ENCODE measurements around the gene DHRS13.

DHRS13 gene, protein sequence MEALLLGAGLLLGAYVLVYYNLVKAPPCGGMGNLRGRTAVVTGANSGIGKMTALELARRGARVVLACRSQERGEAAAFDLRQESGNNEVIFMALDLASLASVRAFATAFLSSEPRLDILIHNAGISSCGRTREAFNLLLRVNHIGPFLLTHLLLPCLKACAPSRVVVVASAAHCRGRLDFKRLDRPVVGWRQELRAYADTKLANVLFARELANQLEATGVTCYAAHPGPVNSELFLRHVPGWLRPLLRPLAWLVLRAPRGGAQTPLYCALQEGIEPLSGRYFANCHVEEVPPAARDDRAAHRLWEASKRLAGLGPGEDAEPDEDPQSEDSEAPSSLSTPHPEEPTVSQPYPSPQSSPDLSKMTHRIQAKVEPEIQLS

DNA sequence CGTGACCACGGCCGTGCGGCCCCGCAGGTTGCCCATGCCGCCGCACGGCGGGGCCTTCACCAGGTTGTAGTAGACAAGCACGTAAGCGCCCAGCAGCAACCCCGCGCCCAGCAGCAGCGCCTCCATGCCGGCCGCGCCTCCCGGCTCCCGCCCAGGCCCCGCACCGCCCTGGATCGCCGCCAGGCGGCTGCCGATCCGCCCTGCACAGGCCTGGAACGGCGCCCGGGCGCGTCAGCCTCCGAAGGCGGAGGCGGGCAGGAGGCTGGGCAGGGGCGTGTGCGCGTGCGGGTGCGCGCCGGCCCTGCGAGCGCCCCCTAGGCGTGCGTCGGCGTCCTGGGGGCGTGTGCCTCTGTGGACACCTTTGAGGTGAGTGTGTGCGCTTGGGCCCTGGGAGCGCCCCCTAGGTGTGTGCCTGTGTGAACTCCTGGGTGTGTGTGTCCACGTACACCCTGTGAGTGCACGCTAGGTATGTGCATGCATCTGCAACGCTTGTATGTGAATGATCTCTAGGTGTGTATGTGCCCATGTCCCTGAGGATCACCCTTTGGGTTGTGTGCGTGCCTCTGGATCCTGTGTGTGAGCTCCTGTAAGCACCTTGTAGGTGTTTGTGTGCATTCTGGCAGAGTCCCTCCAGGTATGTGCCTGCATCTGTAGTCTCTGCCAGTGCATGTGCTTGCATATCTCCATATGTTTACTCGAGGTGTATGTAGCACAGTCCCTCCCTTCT, at the start of gene DHRS13:
Gene DHRS13 (minus strand): TSS at position 261 of the 727 bp plus-strand sequence. CDS start 135 bp downstream, at position 126.
- H3K27ac ChIP-seq: peak within 1 kb of the TSS; percentile 95
- TF ChIP-seq, protein P1, sequence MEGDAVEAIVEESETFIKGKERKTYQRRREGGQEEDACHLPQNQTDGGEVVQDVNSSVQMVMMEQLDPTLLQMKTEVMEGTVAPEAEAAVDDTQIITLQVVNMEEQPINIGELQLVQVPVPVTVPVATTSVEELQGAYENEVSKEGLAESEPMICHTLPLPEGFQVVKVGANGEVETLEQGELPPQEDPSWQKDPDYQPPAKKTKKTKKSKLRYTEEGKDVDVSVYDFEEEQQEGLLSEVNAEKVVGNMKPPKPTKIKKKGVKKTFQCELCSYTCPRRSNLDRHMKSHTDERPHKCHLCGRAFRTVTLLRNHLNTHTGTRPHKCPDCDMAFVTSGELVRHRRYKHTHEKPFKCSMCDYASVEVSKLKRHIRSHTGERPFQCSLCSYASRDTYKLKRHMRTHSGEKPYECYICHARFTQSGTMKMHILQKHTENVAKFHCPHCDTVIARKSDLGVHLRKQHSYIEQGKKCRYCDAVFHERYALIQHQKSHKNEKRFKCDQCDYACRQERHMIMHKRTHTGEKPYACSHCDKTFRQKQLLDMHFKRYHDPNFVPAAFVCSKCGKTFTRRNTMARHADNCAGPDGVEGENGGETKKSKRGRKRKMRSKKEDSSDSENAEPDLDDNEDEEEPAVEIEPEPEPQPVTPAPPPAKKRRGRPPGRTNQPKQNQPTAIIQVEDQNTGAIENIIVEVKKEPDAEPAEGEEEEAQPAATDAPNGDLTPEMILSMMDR (conservative IDR thresholded peaks at IDR 0.05): peak; percentile 100
- TF ChIP-seq ZFX (IDR thresholded peaks at IDR 0.05): peak; percentile 85

DNA sequence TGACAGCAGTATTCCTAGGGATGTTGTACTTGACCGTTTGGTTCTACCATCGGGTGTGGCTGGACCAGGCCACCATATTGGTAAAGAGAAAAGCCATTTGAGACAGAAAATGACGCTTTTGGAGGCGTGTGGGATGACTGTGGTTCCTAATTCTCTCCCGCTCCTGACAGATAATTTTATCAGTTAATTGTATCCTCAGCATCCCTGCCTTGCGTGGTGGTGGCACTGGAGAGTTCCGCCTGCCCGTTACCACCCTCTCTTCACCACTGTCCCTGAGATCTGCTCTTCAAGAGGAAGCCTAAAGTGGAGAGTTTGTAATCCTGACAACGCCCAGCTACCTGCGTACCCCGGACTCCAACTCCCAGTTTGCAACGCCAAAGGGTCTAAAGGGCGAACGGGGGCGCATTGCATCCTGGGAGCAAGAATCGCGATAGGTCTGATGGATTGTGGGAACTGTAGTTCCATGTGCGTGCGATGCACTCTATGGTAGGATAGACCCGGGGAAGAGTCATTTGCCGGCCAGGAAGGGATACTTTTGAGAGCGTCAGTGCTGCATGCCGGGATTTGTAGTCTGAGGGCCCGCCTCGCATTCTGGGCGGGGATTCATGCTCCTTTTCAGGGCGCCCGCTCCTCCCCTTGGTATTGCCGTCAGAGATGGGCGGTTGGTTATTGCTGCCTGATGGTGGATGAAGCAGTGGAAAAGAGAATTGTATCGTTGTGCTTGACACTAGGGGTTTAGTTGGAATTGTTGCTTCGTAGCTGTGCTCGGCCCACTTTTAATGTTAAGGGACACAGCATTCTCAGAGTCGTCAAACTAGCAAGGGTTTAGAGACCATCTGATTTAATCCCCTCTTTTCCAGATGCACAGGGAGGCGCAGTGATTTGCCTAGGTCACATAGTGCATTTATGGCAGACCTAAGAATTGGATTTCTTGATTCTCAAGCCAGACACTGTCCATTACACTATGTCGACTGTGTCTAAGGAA, 49.4 kb upstream of the DHRS13 start:
- peak overlapping the region; percentile 98 for H3K27ac ChIP-seq
- no peak for TF ChIP-seq ZFX (IDR thresholded peaks at IDR 0.05)
- TF ChIP-seq, protein P1 (conservative IDR thresholded peaks at IDR 0.05): no peak

DNA sequence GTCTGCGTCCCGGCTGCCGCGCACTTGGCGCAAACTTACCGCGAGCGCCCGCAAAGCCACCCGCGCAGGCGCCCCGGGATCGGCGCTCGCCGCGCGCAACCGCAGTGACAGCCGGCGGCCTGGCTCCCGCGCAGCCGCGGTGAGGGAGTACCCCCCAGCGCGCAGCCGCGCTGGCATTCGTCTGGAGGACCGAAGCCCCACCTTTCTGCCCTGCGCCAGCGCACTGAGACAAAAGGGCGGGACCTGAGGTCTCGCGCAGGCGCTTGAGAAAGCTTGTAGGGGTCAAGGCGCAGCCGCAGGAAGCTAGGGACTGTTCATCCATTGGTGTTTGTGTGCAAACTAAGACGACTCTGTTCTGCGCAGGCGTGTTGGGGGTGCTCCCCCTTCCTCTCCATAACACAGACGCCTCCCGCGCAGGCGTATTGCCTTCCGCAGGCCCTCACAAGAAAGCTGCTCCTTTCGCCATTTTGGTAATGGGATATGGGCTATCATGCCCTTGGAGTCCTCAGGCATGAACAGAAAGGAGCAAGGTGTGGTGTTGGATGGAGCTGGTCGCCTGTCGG, 48.6 kb upstream of the DHRS13 start, which contains the start of gene PHF12:
Gene PHF12 (minus strand): TSS at position 91 of the 563 bp plus-strand sequence. CDS start 558 bp downstream, outside the sequence.
- TF ChIP-seq, protein P1 (conservative IDR thresholded peaks at IDR 0.05): no peak
- TF ChIP-seq ZFX (IDR thresholded peaks at IDR 0.05): no peak
- peak within 1 kb of the TSS; percentile 98 for H3K27ac ChIP-seq

DNA sequence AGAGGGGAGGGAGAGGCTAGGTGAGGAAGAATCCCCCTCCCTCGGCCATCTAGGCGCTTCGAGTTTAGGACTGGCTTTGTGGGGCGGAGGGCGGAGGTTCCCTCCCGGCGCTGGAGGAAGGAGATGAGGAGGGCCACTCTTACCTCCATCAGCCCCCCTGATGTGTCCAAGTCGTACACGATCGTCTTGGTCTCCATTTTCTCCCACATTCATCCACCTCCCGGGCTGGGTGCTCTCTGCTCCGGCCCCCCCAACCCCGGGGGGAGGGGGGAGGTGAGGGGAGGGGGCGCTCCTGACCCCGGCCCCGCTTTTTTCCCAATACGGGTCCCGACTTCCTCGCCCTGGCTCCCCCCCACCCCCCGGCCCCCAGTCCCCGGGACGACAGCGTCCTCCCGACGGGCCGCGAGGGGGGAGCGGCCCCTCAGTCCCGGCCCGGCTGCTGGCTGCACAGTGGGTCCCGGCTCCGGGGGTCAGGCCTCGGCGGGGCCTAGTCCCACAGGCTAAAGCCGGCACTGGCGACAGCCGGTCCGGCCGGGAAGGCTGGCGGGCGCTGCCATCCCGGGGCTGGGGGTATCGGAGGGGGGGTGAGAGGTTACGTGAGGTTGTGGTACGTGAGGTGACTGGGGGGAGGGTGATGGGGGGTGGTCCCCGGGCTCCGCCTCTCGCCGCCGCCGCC, 48.0 kb upstream of the DHRS13 start:
- TF ChIP-seq ZFX (IDR thresholded peaks at IDR 0.05): peak; percentile 84; the same call in 1 of the 2 replicates
- TF ChIP-seq, protein P1 (conservative IDR thresholded peaks at IDR 0.05): no peak

GRCh38 chr17:28950017-28950751, 47.3 kb upstream of the DHRS13 start:
- no peak for TF ChIP-seq ZFX (IDR thresholded peaks at IDR 0.05)
- TF ChIP-seq, protein P1 (conservative IDR thresholded peaks at IDR 0.05): no peak
- peak overlapping the region; percentile 98 for H3K27ac ChIP-seq

More for the DNA sequence above, 48.0 kb upstream of the DHRS13 start:
- H3K27ac ChIP-seq: peak overlapping the region; percentile 98

Data from C4-2B (cell line).